Gastrocnemius medialis (tissue), 4 donors: ENCODE results near the gene HSDL2.

Experiments used
- CTCF ChIP-seq, 5 experiments: fragments of 450-650 bp in 3 of 5; fragments of 200-600 bp in 2 of 5; sonication (generic) in 2 of 5; IDR thresholded peaks in 4 of 5; conservative IDR thresholded peaks in 1 of 5; 1 replicate in 4 of 5; 2 replicates in 1 of 5; pipeline ENCODE4 v1.5.1; 2016 to 2019; ENCODE audit warnings: antibody characterized with exemption in 5 of 5, mild to moderate bottlenecking in 3 of 5, moderate library complexity in 3 of 5
- POLR2A ChIP-seq, 2 donors: fragments of 450-650 bp; IDR thresholded peaks; one replicate each; pipeline ENCODE4 v1.6.1; 2017; ENCODE audit warnings: antibody characterized with exemption in 2 of 2, mild to moderate bottlenecking in 2 of 2, moderate library complexity in 2 of 2

- no peak for TF ChIP-seq CTCF (IDR thresholded peaks at IDR 0.05 in 4 of 5, conservative IDR thresholded peaks at IDR 0.05 in 1 of 5)
- no peak for TF ChIP-seq POLR2A (IDR thresholded peaks at IDR 0.05)
Observed at GRCh38 chr9:112332214-112332613, 47.7 kb upstream of the HSDL2 start.
